Gastrocnemius medialis (tissue), 4 donors: Measurements from ENCODE around the gene IPCEF1.

ENCODE experiments used
- CTCF ChIP-seq, 5 experiments: fragments of 450-650 bp in 3 of 5; fragments of 200-600 bp in 2 of 5; sonication (generic) in 2 of 5; IDR thresholded peaks in 4 of 5; conservative IDR thresholded peaks in 1 of 5; 1 replicate in 4 of 5; 2 replicates in 1 of 5; pipeline ENCODE4 v1.5.1; 2016 to 2019; ENCODE audit warnings: antibody characterized with exemption in 5 of 5, mild to moderate bottlenecking in 3 of 5, moderate library complexity in 3 of 5
- POLR2A ChIP-seq, 2 donors: fragments of 450-650 bp; IDR thresholded peaks; one replicate each; pipeline ENCODE4 v1.6.1; 2017; ENCODE audit warnings: antibody characterized with exemption in 2 of 2, mild to moderate bottlenecking in 2 of 2, moderate library complexity in 2 of 2

GRCh38 chr6:154246723-154247118 lies 109.9 kb downstream of the IPCEF1 start:
- no peak for TF ChIP-seq CTCF (IDR thresholded peaks at IDR 0.05 in 4 of 5, conservative IDR thresholded peaks at IDR 0.05 in 1 of 5)
- TF ChIP-seq POLR2A (IDR thresholded peaks at IDR 0.05): no peak
